HG02623 (cell line): ENCODE measurements around the gene CHMP1A.
"Not testable (repeated sequence)": the region's sequence is repeated elsewhere in the genome, so short reads cannot be mapped to it uniquely, and the experiment has no call there.

Source experiments
- ATAC-seq: cut with Tn5 transposase; IDR thresholded peaks from one replicate; pipeline ENCODE4 v1.9.1; 2021; ENCODE audit warnings: moderate library complexity; ENCODE audit not compliant: unreplicated experiment

CHMP1A gene

GRCh38 chr16:89661215-89661614, 3.7 kb upstream of the CHMP1A start:
- no peak for ATAC-seq

DNA sequence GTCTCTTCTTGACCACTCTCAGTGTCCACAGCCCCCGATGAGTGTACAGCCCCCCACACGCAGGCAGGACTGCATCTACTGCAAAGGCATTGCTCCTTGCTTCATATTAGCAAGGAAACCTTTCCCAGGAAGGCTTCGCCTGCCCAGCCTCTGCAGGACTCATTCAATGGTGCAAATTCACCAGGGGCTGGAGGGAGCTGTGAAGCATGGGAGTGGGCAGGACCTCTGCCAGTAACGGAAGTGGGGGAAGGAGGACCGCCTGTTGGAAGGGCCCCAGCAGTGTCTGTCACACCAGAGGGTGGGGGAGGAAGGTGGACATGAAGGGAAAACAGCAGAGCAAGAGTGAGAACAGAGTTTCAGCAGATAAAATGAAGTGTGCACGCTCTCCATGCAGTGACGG, 2.6 kb upstream of the CHMP1A start:
- ATAC-seq: no peak

GRCh38 chr16:89658221-89658879, 842 bp upstream of the CHMP1A start:
- no peak for ATAC-seq

DNA sequence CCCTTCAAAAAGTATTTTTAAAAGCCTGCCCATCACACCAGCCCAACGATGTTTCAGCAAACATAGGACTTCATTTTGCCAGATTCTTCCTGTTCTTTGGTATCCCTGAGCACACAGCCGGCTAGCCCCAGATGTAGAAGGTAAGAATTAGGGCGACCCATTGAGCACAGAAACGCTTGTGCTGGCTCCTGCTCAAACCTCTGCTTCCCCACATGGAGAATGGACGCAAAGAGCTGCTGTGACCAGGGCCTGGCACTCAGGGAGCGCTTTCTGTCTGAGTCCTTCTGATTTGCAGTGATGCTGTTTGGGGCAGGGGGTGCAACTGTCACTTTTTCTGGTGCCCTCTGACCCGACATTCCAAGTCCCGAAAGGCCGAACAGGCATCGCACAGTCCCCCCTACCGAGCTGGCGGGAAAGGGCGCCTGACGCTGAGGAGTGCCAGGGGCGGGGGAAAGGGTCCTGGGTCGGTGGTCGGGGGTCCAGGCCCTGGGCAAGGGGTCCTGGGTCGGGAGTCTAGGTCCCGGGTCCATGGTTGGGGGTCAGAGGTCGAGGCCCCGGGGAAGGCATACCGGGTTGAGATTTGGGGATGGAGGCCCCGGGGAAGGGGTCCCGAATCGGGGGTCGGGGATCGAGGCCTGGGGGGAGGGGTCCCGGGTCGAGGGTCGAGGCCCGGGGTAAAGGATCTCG, 930 bp downstream of the CHMP1A start:
- no peak for ATAC-seq

DNA sequence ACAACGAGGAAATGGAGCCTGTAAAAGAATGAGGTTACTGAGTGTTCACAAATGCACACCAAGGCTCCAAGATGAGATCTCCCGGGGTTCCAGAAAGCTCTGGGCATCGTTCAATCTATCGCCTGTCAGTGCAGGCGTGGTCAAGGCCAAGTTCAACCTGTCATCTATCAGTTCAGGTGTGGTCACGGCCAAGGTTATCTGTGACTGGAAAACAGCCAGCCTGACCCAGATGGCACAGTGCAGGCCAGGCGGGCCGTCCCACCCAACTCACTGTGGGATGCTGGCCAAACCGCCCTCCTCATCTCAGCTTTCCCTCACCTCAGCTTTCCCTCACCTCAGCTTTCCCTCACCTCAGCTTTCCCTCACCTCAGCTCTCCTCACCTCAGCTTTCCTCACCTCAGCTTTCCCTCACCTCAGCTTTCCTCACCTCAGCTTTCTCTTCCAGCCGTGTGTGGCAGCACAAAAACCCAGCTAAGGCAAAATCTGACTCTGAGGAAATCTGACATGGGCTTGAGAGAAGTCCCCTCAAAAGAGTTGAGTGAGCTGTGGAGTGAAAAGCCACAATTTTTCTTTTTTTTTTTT, 2.4 kb downstream of the CHMP1A start:
- no peak for ATAC-seq

- ATAC-seq: no peak
Measured at GRCh38 chr16:89653656-89654295, 3.7 kb downstream of the CHMP1A start.

- no peak for ATAC-seq
Measured at GRCh38 chr16:89651584-89651983, 5.9 kb downstream of the CHMP1A start.

GRCh38 chr16:89646906-89647305, 10.6 kb downstream of the CHMP1A start:
- no peak for ATAC-seq

- no peak for ATAC-seq
Measured at GRCh38 chr16:89646270-89646669, 11.2 kb downstream of the CHMP1A start.

DNA sequence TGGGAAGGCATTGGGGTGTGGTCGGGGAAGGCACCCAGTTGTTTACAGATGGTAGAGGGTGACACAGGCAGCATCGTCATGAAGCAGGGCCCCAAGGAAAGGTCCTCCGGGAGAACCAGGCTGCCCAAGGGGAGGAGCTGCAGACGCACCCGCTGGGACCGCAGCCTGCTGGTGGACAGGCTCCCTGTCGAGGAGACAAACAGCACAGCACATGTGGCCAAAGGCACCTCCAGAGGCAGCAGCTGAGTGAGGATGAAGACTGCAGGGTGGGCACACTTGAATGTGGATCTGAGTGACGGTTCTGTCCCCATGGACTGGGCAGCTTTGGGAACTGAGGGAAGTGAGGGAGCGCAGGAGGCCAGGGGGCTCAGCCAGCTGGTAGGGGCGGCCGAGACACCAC, 12.4 kb downstream of the CHMP1A start:
- no peak for ATAC-seq

GRCh38 chr16:89643769-89644300, 13.7 kb downstream of the CHMP1A start:
- no peak for ATAC-seq

DNA sequence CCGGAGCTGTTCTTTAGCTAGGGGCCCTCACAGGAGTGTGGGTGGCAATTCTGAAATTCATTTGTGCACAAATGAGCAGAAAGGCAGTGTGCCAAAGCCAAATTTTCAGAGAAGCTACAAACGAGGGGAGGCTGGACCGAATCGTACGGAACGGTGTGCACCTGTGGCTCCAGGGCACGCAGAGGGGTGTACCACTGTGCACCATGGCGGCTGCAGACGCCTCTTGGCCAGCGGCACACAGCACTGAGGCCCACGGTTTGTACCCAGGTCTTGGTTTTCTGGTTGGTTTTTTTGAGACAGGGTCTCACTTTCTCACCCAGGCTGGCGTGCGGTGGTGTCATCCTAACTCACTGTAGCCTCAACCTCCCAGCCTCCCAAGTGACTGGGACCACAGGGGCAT, 14.9 kb downstream of the CHMP1A start:
- ATAC-seq: no peak

- no peak for ATAC-seq
Measured at GRCh38 chr16:89641458-89642119, 15.9 kb downstream of the CHMP1A start.

DNA sequence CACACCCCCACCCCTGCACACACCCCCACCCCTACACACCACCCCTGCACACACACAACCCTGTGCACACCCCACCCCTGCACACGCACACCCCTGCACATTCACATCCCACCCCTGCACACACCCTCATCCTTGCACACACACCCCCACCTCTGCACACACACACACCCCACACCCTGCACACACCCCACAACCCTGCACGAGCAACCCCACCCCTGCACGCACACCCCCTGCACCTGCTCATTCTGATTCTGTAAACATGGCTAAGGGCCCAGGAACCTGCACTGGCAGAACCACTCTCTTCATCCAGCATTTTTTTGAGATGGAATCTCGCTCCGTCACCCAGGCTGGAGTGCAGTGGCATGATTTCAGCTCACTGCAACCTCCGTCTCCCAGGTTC, 18.1 kb downstream of the CHMP1A start:
- no peak for ATAC-seq

DNA sequence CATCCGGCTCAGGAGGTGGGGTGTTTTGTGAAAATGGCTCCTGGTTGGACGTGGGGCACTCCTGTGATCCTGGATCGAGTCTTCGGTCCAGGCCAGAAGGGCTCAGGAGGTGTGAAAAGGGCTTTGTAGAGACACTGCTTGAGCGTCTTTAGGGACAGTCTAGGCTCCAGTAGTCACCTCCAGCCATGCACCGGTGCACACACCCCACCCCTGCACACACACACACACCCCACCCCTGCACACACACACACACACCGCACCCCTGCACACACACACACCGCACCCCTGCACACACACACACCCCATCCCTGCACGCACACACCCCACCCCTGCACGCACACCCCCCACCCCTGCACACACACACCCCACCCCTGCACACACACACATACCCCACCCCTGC, 19.1 kb downstream of the CHMP1A start:
- ATAC-seq: no peak

- ATAC-seq: no peak
Measured at GRCh38 chr16:89637379-89637778, 20.1 kb downstream of the CHMP1A start.

DNA sequence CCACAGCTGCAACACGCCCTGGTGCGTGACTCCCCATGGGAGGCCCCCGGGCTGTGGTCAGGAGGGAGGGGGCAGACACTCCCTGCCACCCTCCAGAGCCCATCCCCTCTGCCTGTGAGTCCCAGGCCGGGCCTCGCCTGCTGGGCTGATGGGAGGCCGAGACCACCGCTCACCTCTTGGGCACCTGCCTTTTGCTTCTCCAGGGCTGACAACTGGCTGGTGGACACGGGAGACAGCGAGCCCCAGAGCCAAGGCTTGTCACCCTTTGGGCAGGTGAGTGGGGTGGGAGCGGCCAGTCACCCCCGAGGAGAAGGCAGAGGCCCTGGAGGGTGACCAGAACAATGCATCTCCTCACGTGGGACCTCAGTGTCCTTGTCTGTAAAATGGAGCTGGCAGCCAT, 20.8 kb downstream of the CHMP1A start:
- ATAC-seq: no peak

GRCh38 chr16:89634463-89635385, 22.8 kb downstream of the CHMP1A start:
- ATAC-seq: not testable (repeated sequence)

- no peak for ATAC-seq
Measured at GRCh38 chr16:89633064-89633631, 24.4 kb downstream of the CHMP1A start.
